Skeletal muscle tissue (tissue), 2 donors: ENCODE results near the gene GPATCH1. TPM values are rescaled to one million over a fixed set of nuclear protein-coding genes. Genes with fewer than 3 reads are reported as not detected.

ENCODE experiments used
- small RNA-seq: library from RNA; depleted of rRNA; stranded (forward); fragments of <200 nt; gene quantifications from one replicate; pipeline ENCODE3, GENCODE V24; 2014
- total RNA-seq: library from RNA; depleted of rRNA; stranded (reverse); fragments of >200 nt; gene quantifications from one replicate; pipeline ENCODE4 v1.2.3, GENCODE V29; 2014

The GPATCH1 gene
- total RNA-seq, 1 donor from 2014 or later, result 6.3 TPM

Small RNA genes within 50 kb of the gene (small RNA-seq; reads per million reads assigned to genes)
- gene AC008521.1, result not detected
- gene AC008521.2, result not detected

Other genes with a start within 250 kb of the GPATCH1 start
- gene SLC7A9, start 211.4 kb upstream of the GPATCH1 start, total RNA-seq, result 1.0 TPM
- 7.8 TPM for gene CEP89, start 109.2 kb upstream of the GPATCH1 start, total RNA-seq
- gene FAAP24, start 108.9 kb upstream of the GPATCH1 start, total RNA-seq, result 1.0 TPM
- 0.52 TPM for gene RHPN2, start 16.3 kb upstream of the GPATCH1 start, total RNA-seq
- gene WDR88, start 50.9 kb downstream of the GPATCH1 start, total RNA-seq, result not detected
- gene LRP3, start 113.1 kb downstream of the GPATCH1 start, total RNA-seq, result 19.3 TPM
- 9.4 TPM for gene SLC7A10, start 144.7 kb downstream of the GPATCH1 start, total RNA-seq
- gene CEBPA, start 221.4 kb downstream of the GPATCH1 start, total RNA-seq, result 17.2 TPM